SJCRH30 (cell line): ENCODE results near the gene PLXDC1. TPM values are rescaled to one million over a fixed set of nuclear protein-coding genes. Genes with fewer than 3 reads are reported as not detected.
A peak's percentile ranks its signal among the peaks of the same experiment; 100 is the strongest.
"Not testable (repeated sequence)": the region's sequence is repeated elsewhere in the genome, so short reads cannot be mapped to it uniquely, and the experiment has no call there.

ENCODE experiments used
- DNase-seq, 2 experiments: peaks; one replicate each; pipeline ENCODE4 v3.0.0-alpha.2; 2015 to 2020
- H3K27ac ChIP-seq: fragments of 250-450 bp; sonication (Bioruptor Pico); 2 replicates; pipeline ENCODE4 v1.5.1; 2020; ENCODE audit warnings: mild to moderate bottlenecking, moderate library complexity
- H3K27me3 ChIP-seq: fragments of 250-450 bp; sonication (Bioruptor Pico); 2 replicates; pipeline ENCODE4 v1.5.1; 2020; ENCODE audit warnings: mild to moderate bottlenecking, moderate library complexity
- H3K36me3 ChIP-seq: fragments of 250-450 bp; sonication (Bioruptor Pico); 2 replicates; pipeline ENCODE4 v1.5.1; 2020; ENCODE audit warnings: mild to moderate bottlenecking, moderate library complexity
- H3K4me1 ChIP-seq: fragments of 250-450 bp; sonication (Bioruptor Pico); 2 replicates; pipeline ENCODE4 v1.5.1; 2020; ENCODE audit warnings: mild to moderate bottlenecking, moderate library complexity
- H3K4me3 ChIP-seq: fragments of 250-450 bp; sonication (Bioruptor Pico); 2 replicates; pipeline ENCODE4 v1.5.1; 2020; ENCODE audit warnings: mild to moderate bottlenecking, moderate library complexity
- H3K9me3 ChIP-seq: fragments of 250-450 bp; sonication (Bioruptor Pico); replicated peaks from 2 replicates; pipeline ENCODE4 v1.5.1; 2020; ENCODE audit warnings: mild to moderate bottlenecking, moderate library complexity
- total RNA-seq: library from RNA; depleted of rRNA; stranded (reverse); fragments of >200 nt; shearing (Covaris generic); gene quantifications from 2 replicates; pipeline ENCODE4 v1.2.3, GENCODE V29; 2014

The PLXDC1 gene
- total RNA-seq, 1 experiment from 2014 or later, result 0.06 TPM

DNA sequence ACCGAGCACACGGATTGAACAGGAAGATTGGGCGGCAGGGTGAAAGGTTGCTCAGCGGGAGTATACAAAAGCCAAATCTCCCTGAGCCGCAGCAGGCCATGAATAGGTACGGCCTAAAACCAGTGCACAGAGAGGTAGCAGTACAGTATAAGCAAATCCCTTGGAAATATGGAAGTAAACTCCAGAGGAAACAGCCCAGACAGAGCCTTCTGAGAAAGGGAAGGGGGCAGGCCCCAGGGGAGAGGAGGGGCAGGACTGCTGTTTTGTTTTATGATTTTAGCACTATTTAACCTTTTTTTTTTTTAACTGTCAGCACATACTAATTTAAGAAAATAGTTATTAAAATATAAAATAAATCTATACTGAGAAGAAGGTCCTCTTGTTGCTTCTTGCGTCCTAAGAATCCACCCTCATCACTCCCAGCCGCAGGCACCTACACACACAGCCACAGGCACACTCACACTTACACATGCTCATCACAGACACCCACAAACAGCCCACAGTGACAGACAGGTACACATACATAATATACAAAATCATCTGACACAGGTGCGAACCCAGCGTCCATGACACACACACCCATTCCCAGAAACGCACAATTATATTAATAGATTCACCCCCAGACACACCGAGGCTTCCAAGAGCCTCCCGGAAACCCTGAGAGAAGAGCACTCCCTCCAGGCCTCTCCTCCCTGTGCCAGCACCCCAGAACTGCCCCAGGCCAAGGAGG, 12.8 kb downstream of the PLXDC1 start:
- peak overlapping the region; percentile 81 for H3K27ac ChIP-seq
- H3K4me3 ChIP-seq, result peak overlapping the region; percentile 21; the same call in 1 of the 2 replicates
- no peaks in the 10 kb centered on the region for H3K27me3 ChIP-seq
- no peak for DNase-seq
- H3K9me3 ChIP-seq, result 0 out of 2 replicates have a peak, but pooled peaks cover 3% of the 10 kb centered on the region
- no peaks in the 10 kb centered on the region for H3K36me3 ChIP-seq
- H3K4me1 ChIP-seq, result peaks cover 19% of the 10 kb centered on the region

DNA sequence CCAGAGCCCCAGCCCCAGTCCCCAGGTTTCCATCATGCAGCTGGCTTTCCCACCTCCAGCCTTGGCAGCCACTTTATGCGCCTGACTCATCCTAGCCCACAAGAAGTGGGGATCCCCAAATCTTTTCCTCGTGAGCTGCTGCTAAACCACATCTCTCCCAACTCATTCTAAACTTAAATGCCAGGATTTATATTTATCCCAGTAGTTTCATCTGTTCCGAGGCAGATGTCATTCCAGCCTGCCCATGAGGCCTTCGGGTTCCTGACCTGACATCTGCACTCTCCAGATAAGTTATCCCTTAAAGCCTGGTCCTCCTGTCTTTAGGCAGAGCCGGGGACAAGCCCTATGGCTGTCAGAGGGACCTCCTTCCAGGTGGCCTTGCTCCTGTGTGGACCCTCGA, 16.6 kb downstream of the PLXDC1 start:
- Histone ChIP-seq H3K9me3 (no peaks in the 10 kb centered on the region), H3K4me1 (peaks cover 18% of the 10 kb centered on the region), H3K27ac (no peak overlapping the region), H3K4me3 (no peak overlapping the region), H3K27me3 (no peaks in the 10 kb centered on the region), H3K36me3 (no peaks in the 10 kb centered on the region)
- DNase-seq, result no peak

DNA sequence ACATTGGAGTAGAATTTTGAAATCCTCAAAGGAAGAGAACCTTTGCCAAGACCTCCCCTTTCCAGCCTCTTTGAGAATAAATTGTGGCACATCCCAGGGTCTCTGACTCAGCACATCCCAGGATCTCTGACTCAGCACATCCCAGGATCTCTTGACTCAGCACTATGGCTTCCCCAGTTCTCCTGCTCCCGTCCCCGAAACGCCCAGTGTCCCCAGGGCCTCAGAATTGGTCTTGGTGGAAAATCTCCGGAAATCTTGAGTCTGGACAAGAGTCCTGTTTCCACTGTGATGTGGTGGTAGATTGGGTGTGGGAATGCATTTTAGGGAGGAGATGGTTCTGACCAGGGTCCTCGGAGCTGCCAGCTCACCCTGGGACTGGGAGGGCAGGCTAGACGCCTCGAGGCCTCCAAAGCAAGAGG, 19.2 kb downstream of the PLXDC1 start:
- Histone ChIP-seq H3K36me3 (no peaks in the 10 kb centered on the region), H3K4me3 (no peak overlapping the region), H3K4me1 (no peaks in the 10 kb centered on the region), H3K27ac (no peak overlapping the region), H3K27me3 (no peaks in the 10 kb centered on the region), H3K9me3 (no peaks in the 10 kb centered on the region)
- DNase-seq, result no peak

DNA sequence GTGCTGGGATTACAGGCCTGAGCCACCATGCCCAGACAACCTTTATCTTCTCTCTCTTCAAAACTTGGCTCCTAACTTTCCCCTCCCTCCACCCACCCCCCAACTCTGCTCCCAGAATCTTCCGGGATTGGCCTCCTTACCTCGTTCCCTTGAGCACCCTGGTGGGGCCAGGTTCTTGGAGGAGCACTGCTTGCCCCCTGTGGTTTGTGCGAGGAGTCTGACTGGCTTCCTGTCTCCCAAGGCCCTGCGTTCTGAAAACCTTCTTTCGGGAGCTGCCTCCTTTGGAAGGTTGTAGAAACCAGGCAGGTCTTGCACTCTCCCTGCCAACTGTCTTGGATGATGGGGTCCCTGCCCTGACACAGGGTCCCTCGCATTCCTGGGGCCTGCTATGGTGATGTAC, 19.8 kb downstream of the PLXDC1 start:
- no peaks in the 10 kb centered on the region for H3K9me3 ChIP-seq
- H3K27ac ChIP-seq, result no peak overlapping the region
- no peaks in the 10 kb centered on the region for H3K27me3 ChIP-seq
- no peaks in the 10 kb centered on the region for H3K4me1 ChIP-seq
- H3K36me3 ChIP-seq, result no peaks in the 10 kb centered on the region
- DNase-seq, result no peak
- no peak overlapping the region for H3K4me3 ChIP-seq

DNA sequence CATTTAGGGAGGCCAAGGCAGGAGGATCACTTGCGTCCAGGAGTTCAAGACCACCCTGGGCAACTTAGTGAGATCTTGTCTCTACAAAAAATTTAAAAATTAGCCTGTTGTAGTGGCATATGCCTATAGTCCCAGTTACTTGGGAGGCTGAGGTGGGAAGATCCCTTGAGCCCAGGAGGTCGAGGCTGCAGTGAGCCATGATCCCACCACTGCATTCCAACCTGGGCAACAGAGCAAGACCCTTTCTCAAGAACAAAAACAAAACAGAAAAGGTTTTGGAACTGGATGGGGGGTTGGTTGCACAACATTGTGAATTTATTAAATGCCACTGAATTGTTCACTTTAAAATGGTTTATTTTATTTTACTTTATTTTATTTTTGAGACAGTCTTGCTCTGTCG, 21.2 kb downstream of the PLXDC1 start:
- Histone ChIP-seq H3K4me3 (no peak overlapping the region), H3K4me1 (peaks cover 5% of the 10 kb centered on the region), H3K27me3 (no peaks in the 10 kb centered on the region), H3K9me3 (no peaks in the 10 kb centered on the region), H3K36me3 (no peaks in the 10 kb centered on the region), H3K27ac (no peak overlapping the region)
- DNase-seq, result no peak

DNA sequence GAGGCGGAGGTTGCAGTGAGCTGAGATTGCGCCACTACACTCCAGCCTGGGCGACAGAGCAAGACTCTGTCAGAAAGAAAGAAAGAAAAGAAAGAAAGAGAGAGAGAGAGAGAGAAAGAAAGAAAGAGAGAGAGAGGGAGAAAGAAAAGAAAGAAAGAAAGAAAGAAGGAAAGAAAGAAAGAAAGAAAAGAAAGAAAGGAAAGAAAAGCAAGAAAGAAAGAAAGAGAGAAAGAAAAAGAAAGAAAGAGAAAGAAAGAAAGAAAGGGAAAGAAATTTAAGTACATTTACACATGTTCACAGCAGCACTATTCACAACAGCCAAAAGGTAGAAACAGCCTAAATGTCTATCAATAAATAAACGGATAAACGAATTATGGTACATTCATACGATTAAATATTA, 21.9 kb downstream of the PLXDC1 start:
- H3K9me3 ChIP-seq, H3K36me3 ChIP-seq, DNase-seq, H3K27me3 ChIP-seq, H3K4me3 ChIP-seq, H3K27ac ChIP-seq: not testable (repeated sequence)
- peaks cover 12% of the 10 kb centered on the region for H3K4me1 ChIP-seq

DNA sequence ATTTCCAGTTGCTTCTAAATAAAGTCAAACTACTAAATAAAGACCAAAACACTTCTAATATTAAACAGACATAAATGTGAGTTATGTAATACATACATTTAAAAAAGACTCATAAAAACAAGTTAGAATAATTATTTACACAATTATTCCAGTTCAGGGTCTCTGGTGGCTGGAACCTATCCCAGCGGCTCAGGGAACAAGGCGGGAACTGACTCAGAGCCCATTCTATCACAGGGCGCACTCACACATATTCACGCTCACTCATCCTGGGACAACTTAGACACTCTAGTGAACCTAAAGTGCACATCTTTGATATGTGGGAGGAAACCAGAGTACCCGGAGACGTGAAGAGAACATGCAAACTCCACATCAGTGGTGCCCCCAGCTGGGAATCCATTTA, 25.0 kb downstream of the PLXDC1 start:
- H3K27me3 ChIP-seq, result no peaks in the 10 kb centered on the region
- no peak for DNase-seq
- H3K4me3 ChIP-seq, result no peak overlapping the region
- peaks cover 24% of the 10 kb centered on the region for H3K4me1 ChIP-seq
- H3K27ac ChIP-seq, result no peak overlapping the region
- H3K9me3 ChIP-seq, result no peaks in the 10 kb centered on the region
- H3K36me3 ChIP-seq, result no peaks in the 10 kb centered on the region

DNA sequence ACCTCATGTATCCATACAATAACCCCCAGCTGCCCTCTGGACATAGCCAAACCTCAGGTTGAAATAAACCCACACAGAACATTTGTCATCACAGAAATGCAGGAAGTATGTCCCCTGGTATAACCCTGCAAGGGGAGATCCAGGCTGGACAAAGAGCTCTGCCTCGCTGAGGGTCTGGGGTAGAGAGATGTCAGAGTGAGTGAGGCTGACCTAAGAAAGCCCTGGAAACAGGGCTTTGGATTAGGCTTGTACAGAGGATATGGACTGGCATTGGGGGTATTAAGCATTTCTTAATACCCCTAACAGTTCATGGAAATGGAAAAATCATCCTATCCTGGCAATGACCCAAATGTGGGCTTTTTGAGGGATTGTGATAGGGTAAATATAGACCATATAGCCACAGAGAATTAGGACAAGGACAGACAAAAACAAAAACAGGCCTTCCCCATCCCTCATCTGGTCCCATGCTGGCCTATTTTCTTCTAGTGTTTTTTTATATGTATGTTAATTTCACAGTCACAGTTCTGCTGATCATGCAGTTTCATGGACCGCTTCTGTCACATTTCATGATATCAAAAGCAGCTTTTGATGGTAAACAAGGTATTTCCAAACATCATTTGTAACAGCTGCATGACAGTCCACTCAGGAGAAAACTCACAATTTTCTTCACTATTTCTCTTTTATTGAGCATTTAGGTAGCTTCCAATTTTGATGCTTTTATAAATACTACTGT, 26.1 kb downstream of the PLXDC1 start:
- peak; percentile 35 to 58 for DNase-seq
- peaks cover 24% of the 10 kb centered on the region for H3K4me1 ChIP-seq

DNA sequence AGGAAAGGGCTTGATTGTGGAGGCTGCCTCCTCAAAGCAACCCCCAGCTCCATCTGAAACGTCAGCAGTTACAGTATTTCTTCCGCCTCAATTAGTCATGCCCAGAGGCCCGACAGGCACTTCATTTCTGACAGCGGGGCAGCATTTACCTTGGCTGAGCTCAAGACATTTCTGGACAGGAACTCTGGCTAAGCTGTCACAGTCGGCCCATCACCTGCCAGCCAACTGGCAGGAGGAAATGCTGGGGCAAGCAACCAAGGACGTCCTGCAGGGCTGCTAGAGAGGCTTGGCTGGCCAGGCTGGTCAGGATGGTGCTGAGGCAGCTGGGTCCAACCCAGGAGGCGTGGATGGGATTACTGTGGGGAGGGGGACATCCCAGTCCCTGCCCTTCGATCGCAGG, 27.8 kb downstream of the PLXDC1 start:
- H3K9me3 ChIP-seq, result no peaks in the 10 kb centered on the region
- no peaks in the 10 kb centered on the region for H3K36me3 ChIP-seq
- peaks cover 24% of the 10 kb centered on the region for H3K4me1 ChIP-seq
- peak overlapping the region; percentile 57 for H3K27ac ChIP-seq
- H3K4me3 ChIP-seq, result no peak overlapping the region
- peak; percentile 75 to 88 for DNase-seq
- H3K27me3 ChIP-seq, result no peaks in the 10 kb centered on the region

More for the DNA sequence above, 26.1 kb downstream of the PLXDC1 start:
- Histone ChIP-seq H3K27me3 (no peaks in the 10 kb centered on the region), H3K4me3 (no peak overlapping the region), H3K36me3 (no peaks in the 10 kb centered on the region), H3K27ac (peak overlapping the region; percentile 35), H3K9me3 (no peaks in the 10 kb centered on the region)

DNA sequence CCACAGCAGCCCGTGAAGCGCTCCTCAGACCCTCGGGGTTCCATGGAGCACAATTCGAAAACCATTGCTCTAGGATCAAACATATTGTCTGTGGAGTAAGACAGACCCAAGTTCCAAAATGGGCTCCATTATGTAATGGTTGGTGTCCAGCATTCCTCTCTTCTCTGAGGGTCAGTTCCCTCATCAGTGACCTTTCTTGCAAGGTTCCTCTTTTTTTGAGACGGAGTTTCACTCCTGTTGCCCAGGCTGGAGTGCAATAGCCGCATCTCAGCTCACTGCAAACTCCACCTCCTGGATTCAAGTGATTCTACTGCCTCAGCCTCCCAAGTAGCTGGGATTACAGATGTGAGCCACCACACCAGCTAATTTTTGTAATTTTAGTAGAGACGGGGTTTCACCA, 28.4 kb downstream of the PLXDC1 start:
- H3K4me3 ChIP-seq, result no peak overlapping the region
- peaks cover 24% of the 10 kb centered on the region for H3K4me1 ChIP-seq
- no peak for DNase-seq
- no peaks in the 10 kb centered on the region for H3K36me3 ChIP-seq
- no peaks in the 10 kb centered on the region for H3K9me3 ChIP-seq
- no peaks in the 10 kb centered on the region for H3K27me3 ChIP-seq
- H3K27ac ChIP-seq, result peak overlapping the region; percentile 57

DNA sequence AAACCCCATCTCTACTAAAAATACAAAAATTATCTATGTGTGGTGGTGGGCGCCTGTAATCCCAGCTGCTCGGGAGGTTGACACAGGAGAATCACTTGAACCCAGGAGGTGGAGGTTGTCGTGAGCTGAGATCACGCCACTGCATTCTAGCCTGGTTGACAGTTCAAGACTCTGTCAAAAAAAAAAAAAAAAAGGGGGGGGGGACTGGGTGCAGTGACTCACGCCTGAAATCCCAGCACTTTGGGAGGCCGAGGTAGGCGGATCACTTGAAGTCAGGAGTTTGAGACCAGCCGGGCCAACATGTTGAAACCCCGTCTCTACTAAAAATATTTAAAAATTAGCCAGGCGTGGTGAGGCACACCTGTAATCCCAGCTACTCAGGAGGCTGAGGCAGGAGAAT, 29.5 kb downstream of the PLXDC1 start:
- H3K36me3 ChIP-seq, H3K4me3 ChIP-seq, H3K9me3 ChIP-seq, DNase-seq, H3K27ac ChIP-seq, H3K27me3 ChIP-seq: not testable (repeated sequence)
- peaks cover 24% of the 10 kb centered on the region for H3K4me1 ChIP-seq

DNA sequence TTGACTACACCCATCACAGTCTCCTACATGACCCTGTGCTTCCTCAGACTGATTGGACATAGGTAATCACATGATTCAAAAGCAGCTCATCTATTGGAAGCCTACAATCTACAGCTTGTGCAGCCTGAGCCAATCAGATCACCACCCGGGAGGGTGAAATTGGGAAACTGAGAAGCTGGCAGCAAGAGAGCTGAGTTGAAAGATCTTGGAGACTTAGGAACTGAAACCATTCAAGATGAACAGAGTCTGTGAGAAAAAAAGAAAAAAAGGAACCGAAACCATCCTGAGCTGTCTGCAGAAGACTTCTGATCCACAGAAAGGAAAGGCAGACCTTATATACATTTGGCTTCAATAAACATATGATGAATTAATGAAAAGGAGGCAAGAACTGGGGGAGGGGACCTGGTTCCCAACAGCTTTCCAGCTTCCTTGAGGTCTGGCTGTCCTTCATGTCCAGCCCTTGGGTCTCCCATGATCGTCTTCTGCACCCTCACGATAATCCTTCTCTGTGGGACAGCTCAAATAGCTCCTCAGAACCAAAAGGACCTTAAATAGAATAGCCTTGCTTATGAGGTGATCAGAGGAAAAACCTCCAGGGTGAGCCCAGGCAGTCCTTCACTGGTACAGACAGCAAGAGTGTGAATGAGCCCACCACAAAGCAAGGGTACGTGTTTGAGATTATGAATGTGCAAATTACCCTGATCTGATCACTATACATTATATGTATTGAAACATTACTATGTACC, 32.6 kb downstream of the PLXDC1 start:
- no peak for DNase-seq
- no peaks in the 10 kb centered on the region for H3K9me3 ChIP-seq
- no peak overlapping the region for H3K4me3 ChIP-seq
- no peaks in the 10 kb centered on the region for H3K36me3 ChIP-seq
- no peak overlapping the region for H3K27ac ChIP-seq
- no peaks in the 10 kb centered on the region for H3K27me3 ChIP-seq
- peaks cover 7% of the 10 kb centered on the region for H3K4me1 ChIP-seq

DNA sequence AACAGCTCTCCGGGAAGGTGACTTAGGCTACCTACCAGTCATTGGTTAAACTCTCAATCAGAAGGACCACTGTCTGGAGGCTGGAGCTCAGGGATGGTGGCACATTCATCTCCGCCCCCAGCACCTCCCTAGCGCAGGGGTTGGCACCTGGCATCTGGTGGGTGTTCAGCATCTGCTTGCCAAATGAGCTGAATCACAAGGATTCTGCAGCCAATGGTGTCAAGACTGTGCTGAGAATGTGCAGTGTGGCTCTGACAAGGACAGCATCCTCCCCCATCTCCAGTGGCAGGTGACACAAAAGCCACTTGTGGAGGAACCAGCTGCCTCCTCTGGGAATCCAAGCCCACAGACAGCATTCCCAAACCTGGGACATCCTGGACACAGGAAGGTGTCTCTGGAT, 35.2 kb downstream of the PLXDC1 start:
- Histone ChIP-seq H3K36me3 (no peaks in the 10 kb centered on the region), H3K9me3 (no peaks in the 10 kb centered on the region), H3K27me3 (no peaks in the 10 kb centered on the region), H3K27ac (no peak overlapping the region), H3K4me3 (no peak overlapping the region), H3K4me1 (no peaks in the 10 kb centered on the region)
- DNase-seq, result no peak

DNA sequence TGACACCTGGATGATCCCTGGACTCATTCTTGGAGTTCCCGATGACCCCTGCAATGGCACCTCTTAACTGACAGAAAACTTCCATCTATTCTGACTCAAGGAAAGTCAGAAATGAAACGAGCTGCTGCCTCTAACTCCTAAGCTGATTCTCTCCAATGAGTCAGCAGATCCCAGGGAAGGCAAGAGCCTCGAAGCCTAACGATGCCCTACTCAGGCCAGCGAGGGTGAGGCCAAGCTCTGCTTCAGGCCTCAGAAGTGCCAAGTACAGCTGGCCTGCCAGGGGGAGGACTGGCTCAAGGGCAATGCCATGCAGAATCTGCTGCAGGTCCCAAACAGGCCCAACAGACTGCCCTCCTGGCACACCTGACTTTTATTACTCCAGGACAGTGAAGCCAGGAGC, 36.3 kb downstream of the PLXDC1 start:
- Histone ChIP-seq H3K27me3 (no peaks in the 10 kb centered on the region), H3K27ac (no peak overlapping the region), H3K9me3 (no peaks in the 10 kb centered on the region), H3K36me3 (no peaks in the 10 kb centered on the region), H3K4me3 (no peak overlapping the region), H3K4me1 (no peaks in the 10 kb centered on the region)
- DNase-seq, result no peak

DNA sequence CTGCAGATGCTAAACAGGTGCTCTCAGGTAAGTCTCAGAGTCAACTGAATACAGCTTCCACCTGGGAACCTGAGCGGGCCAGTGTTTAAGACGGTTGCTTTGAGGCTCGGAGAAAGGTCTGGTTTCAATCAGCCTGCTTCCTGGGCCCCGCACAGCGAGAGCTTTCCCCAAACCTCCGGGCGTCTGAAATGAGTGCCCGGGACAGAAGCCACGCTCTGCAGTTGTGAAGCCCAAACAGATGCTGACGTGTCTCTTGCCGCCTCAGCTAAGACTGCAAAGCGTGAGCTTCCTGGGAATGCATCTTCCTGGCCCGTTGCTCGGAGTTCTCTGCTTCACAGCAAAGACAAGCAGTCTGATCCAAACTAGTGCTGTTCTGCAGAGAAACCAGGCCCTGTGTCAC, 36.7 kb downstream of the PLXDC1 start:
- H3K9me3 ChIP-seq, result no peaks in the 10 kb centered on the region
- H3K27ac ChIP-seq, result no peak overlapping the region
- H3K27me3 ChIP-seq, result no peaks in the 10 kb centered on the region; the same call in 1 of the 2 replicates

More for the DNA sequence above, 36.7 kb downstream of the PLXDC1 start:
- Histone ChIP-seq H3K36me3 (no peaks in the 10 kb centered on the region), H3K4me1 (no peaks in the 10 kb centered on the region), H3K4me3 (no peak overlapping the region)
- DNase-seq, result no peak
